SK-N-SH treated with all-trans-retinoic acid at 6 μM for 48 hours (cell line): ENCODE data around the gene DNAJC24.

ENCODE experiments used
- ATAC-seq: fragments of 200-7000 bp; cut with Tn5 transposase; 3 replicates; pipeline ENCODE4 v1.9.1; 2020; ENCODE audit warnings: mild to moderate bottlenecking, moderate library complexity
- CREB5 ChIP-seq: fragments of 250-450 bp; sonication (Bioruptor Pico); IDR thresholded peaks from 2 replicates; pipeline ENCODE4 v1.5.1; 2020; ENCODE audit warnings: low read depth, mild to moderate bottlenecking, moderate library complexity
- CSDC2 ChIP-seq: fragments of 250-450 bp; sonication (Bioruptor Pico); IDR thresholded peaks from 2 replicates; pipeline ENCODE4 v1.5.0; 2020; ENCODE audit warnings: mild to moderate bottlenecking, moderate library complexity
- ESRRG ChIP-seq: fragments of 250-450 bp; sonication (Bioruptor Pico); IDR thresholded peaks from 2 replicates; pipeline ENCODE4 v1.6.1; 2021; ENCODE audit warnings: mild to moderate bottlenecking
- GLIS3 ChIP-seq: fragments of 250-450 bp; sonication (Bioruptor Pico); IDR thresholded peaks from 2 replicates; pipeline ENCODE4 v1.5.0; 2020; ENCODE audit warnings: mild to moderate bottlenecking, moderate library complexity
- ISL1 ChIP-seq: fragments of 250-450 bp; sonication (Bioruptor Pico); IDR thresholded peaks from 2 replicates; pipeline ENCODE4 v2.1.2; 2022; ENCODE audit warnings: mild to moderate bottlenecking, moderate library complexity
- PATZ1 ChIP-seq: fragments of 250-450 bp; sonication (Bioruptor Pico); IDR thresholded peaks from 2 replicates; pipeline ENCODE4 v1.8.0; 2020; ENCODE audit warnings: mild to moderate bottlenecking, moderate library complexity, borderline replicate concordance
- PPARA ChIP-seq: fragments of 250-450 bp; sonication (Bioruptor Pico); IDR thresholded peaks from 2 replicates; pipeline ENCODE4 v1.5.0; 2020; ENCODE audit warnings: mild to moderate bottlenecking, borderline replicate concordance
- RARB ChIP-seq: fragments of 250-450 bp; sonication (Bioruptor Pico); IDR thresholded peaks from 2 replicates; pipeline ENCODE4 v1.8.0; 2021; ENCODE audit warnings: mild to moderate bottlenecking, moderate library complexity
- SNAI2 ChIP-seq: fragments of 250-450 bp; sonication (Bioruptor Pico); IDR thresholded peaks from 2 replicates; pipeline ENCODE4 v1.5.0; 2020; ENCODE audit warnings: mild to moderate bottlenecking, moderate library complexity
- TCF4 ChIP-seq: fragments of 250-450 bp; sonication (Bioruptor Pico); IDR thresholded peaks from 2 replicates; pipeline ENCODE4 v1.8.0; 2021; ENCODE audit warnings: mild to moderate bottlenecking, moderate library complexity, borderline replicate concordance
- ZC3H10 ChIP-seq: fragments of 250-450 bp; sonication (Bioruptor Pico); IDR thresholded peaks from 2 replicates; pipeline ENCODE4 v1.5.1; 2021; ENCODE audit warnings: mild to moderate bottlenecking, moderate library complexity
- ZFP3 ChIP-seq: fragments of 250-450 bp; sonication (Bioruptor Pico); IDR thresholded peaks from 2 replicates; pipeline ENCODE4 v1.5.0; 2020; ENCODE audit warnings: mild to moderate bottlenecking, moderate library complexity
- ZFP30 ChIP-seq: fragments of 450-650 bp; formaldehyde crosslinking; IDR thresholded peaks from 2 replicates; pipeline ENCODE4 v1.5.0; 2022; ENCODE audit warnings: mild to moderate bottlenecking, moderate library complexity
- ZNF565 ChIP-seq: fragments of 450-650 bp; formaldehyde crosslinking; conservative IDR thresholded peaks from 2 replicates; pipeline ENCODE4 v1.5.0; 2020; ENCODE audit warnings: low read depth, mild to moderate bottlenecking, moderate library complexity
- ZNF8 ChIP-seq: fragments of 450-650 bp; formaldehyde crosslinking; IDR thresholded peaks from 2 replicates; pipeline ENCODE4 v1.5.0; 2020; ENCODE audit warnings: mild to moderate bottlenecking, moderate library complexity
- TF ChIP-seq, protein P1 (sequence below): fragments of 250-450 bp; sonication (Bioruptor Pico); IDR thresholded peaks from 2 replicates; pipeline ENCODE4 v1.5.1; 2021; ENCODE audit warnings: mild to moderate bottlenecking, moderate library complexity
- TF ChIP-seq, protein P2 (sequence below): fragments of 250-450 bp; sonication (Bioruptor Pico); IDR thresholded peaks from 2 replicates; pipeline ENCODE4 v1.5.0; 2020; ENCODE audit warnings: mild to moderate bottlenecking, moderate library complexity
- TF ChIP-seq, protein P3 (sequence below): fragments of 250-450 bp; sonication (Bioruptor Pico); IDR thresholded peaks from 2 replicates; pipeline ENCODE4 v1.8.0; 2021; ENCODE audit warnings: low read depth, mild to moderate bottlenecking, moderate library complexity, borderline replicate concordance

The DNAJC24 gene

DNA sequence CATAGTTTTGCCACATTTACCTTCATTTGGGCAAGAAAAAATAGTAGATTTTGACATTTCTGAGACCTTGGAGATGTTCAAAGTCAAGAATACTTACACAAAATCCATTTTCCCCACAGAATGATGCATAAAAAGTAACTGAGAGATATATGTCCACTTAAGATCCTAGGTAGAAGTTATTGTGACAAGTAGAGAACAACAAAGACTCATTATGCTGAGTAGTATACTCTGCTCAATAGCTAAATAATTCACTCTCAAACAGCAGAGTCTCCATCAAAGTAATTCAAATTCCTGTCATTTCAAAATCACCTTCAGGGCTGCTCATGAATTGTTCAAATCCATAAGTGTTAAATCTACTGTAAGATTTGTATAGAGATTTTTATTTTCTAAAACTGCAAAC is 104.4 kb downstream of the DNAJC24 start (continued):
- TF ChIP-seq, protein P1, sequence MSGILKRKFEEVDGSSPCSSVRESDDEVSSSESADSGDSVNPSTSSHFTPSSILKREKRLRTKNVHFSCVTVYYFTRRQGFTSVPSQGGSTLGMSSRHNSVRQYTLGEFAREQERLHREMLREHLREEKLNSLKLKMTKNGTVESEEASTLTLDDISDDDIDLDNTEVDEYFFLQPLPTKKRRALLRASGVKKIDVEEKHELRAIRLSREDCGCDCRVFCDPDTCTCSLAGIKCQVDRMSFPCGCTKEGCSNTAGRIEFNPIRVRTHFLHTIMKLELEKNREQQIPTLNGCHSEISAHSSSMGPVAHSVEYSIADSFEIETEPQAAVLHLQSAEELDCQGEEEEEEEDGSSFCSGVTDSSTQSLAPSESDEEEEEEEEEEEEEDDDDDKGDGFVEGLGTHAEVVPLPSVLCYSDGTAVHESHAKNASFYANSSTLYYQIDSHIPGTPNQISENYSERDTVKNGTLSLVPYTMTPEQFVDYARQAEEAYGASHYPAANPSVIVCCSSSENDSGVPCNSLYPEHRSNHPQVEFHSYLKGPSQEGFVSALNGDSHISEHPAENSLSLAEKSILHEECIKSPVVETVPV (CRISPR knock-in tag): no peak

DNA sequence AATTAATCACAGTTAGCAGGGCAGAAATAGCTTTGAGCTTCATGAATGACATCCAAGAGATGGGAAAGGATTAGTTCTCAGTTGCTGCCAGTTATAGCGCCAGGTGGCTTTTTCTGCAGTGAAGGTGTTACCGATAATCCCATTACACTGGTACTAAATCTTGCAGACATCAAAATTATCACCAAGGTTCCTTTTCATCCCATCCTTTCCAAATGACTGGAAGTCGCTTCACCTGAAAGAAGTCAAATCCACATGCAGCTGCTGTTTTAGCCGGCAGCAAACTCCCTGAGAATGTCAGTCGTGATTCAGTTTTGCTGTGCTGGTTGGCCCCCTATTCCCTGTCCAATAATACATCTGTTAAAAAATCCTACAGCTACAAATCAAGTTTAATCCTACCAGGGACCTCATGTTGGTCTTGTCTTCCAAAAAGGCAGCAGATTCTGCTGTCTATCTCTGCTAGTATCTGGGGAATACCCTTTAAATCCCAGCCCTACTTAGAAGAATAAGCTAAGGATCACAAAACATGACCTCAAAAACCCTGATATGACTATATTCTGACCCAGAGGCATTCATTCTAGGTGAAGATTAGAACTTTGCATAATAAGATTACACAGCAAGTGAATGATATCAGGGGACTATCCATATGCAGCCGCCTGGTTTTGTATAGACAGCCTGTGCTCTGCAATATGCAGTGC is 108.0 kb downstream of the DNAJC24 start:
- ATAC-seq: no peak
- TF ChIP-seq SNAI2 (CRISPR knock-in tag) (no peak), ZC3H10 (no peak), PPARA (CRISPR knock-in tag) (no peak), ZNF8 (CRISPR knock-in tag) (no peak), ISL1 (CRISPR knock-in tag) (no peak), ZFP3 (CRISPR knock-in tag) (no peak), RARB (CRISPR knock-in tag) (no peak), PATZ1 (CRISPR knock-in tag) (no peak), ZFP30 (CRISPR knock-in tag) (no peak), CREB5 (CRISPR knock-in tag) (no peak), TCF4 (CRISPR knock-in tag) (no peak), ZNF565 (CRISPR knock-in tag) (no peak), ESRRG (CRISPR knock-in tag) (no peak)
- TF ChIP-seq, protein P2, sequence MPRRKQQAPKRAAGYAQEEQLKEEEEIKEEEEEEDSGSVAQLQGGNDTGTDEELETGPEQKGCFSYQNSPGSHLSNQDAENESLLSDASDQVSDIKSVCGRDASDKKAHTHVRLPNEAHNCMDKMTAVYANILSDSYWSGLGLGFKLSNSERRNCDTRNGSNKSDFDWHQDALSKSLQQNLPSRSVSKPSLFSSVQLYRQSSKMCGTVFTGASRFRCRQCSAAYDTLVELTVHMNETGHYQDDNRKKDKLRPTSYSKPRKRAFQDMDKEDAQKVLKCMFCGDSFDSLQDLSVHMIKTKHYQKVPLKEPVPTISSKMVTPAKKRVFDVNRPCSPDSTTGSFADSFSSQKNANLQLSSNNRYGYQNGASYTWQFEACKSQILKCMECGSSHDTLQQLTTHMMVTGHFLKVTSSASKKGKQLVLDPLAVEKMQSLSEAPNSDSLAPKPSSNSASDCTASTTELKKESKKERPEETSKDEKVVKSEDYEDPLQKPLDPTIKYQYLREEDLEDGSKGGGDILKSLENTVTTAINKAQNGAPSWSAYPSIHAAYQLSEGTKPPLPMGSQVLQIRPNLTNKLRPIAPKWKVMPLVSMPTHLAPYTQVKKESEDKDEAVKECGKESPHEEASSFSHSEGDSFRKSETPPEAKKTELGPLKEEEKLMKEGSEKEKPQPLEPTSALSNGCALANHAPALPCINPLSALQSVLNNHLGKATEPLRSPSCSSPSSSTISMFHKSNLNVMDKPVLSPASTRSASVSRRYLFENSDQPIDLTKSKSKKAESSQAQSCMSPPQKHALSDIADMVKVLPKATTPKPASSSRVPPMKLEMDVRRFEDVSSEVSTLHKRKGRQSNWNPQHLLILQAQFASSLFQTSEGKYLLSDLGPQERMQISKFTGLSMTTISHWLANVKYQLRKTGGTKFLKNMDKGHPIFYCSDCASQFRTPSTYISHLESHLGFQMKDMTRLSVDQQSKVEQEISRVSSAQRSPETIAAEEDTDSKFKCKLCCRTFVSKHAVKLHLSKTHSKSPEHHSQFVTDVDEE (CRISPR knock-in tag): no peak
- TF ChIP-seq, protein P3, sequence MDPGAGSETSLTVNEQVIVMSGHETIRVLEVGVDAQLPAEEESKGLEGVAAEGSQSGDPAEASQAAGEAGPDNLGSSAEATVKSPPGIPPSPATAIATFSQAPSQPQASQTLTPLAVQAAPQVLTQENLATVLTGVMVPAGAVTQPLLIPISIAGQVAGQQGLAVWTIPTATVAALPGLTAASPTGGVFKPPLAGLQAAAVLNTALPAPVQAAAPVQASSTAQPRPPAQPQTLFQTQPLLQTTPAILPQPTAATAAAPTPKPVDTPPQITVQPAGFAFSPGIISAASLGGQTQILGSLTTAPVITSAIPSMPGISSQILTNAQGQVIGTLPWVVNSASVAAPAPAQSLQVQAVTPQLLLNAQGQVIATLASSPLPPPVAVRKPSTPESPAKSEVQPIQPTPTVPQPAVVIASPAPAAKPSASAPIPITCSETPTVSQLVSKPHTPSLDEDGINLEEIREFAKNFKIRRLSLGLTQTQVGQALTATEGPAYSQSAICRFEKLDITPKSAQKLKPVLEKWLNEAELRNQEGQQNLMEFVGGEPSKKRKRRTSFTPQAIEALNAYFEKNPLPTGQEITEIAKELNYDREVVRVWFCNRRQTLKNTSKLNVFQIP (CRISPR knock-in tag): no peak

DNA sequence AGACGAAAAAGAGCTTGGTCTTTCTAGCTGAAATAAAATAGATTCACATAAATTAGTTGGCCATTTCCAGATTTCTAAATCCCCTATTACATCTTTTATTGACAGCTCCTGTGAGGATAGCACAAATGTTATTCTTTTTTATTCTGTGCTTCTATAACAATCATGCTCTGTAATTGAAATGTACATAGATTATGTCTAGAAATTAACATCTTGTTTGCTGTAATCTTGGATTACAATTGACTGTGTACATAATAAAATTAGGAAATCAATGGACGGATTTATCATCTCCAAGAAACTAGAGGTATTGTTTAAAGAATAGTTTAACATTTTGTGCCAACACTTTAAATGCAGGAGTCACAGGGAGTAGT is 108.5 kb downstream of the DNAJC24 start:
- ATAC-seq: no peak
- TF ChIP-seq CSDC2 (CRISPR knock-in tag): no peak
- TF ChIP-seq, all 23 proteins: peak for 0

DNA sequence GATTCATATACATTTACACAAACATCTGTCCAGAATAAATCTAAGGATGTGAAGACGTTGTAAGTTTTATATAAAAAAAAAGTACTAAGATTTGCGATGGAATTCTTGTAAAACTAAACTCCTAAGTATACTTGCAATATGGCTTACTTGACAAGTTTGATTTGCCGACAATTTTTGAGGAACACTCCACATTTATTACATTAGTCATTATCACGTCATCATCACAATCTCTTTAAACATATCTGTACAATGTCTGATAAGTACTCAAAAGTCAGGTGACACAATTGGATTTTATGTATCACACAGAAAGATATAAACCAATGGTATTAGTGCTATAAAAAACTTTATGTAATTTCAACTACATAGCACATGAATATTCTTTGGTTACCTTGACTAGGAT is 109.4 kb downstream of the DNAJC24 start:
- no peak for ATAC-seq
- no peak for TF ChIP-seq GLIS3 (CRISPR knock-in tag)
- TF ChIP-seq ISL1 (CRISPR knock-in tag): no peak
- no peak for TF ChIP-seq SNAI2 (CRISPR knock-in tag)

- TF ChIP-seq ESRRG (CRISPR knock-in tag) (no peak), TCF4 (CRISPR knock-in tag) (peak; percentile 73), GLIS3 (CRISPR knock-in tag) (no peak)
- no peak for ATAC-seq
Measured at GRCh38 chr11:31480930-31481329, 111.3 kb downstream of the DNAJC24 start.
